ENCODE results near the gene ZDHHC17. TPM values are rescaled to one million over a fixed set of nuclear protein-coding genes. Genes with fewer than 3 reads are reported as not detected.

Gene ZDHHC17
- polyA plus RNA-seq, 1 donor from 2014 or later: 10.4 TPM

- H3K27ac Mint-ChIP-seq: no peak overlapping the region
- no peaks in the 10 kb centered on the region for H3K36me3 Mint-ChIP-seq
- no peak overlapping the region for H3K4me3 Mint-ChIP-seq
- peaks cover 12% of the 10 kb centered on the region for H3K27me3 Mint-ChIP-seq
- peaks cover 2 to 8% (median 4%) of the 10 kb centered on the region in 3 donors for H3K9me3 Mint-ChIP-seq
- no peaks in the 10 kb centered on the region for H3K4me1 Mint-ChIP-seq
These were observed 126.5 kb downstream of the ZDHHC17 start for GRCh38 chr12:76890151-76891143.

- H3K27me3 Mint-ChIP-seq: peaks cover 11% of the 10 kb centered on the region
- no peak overlapping the region for H3K4me3 Mint-ChIP-seq
- peaks cover 2 to 8% (median 4%) of the 10 kb centered on the region in 3 donors for H3K9me3 Mint-ChIP-seq
- no peaks in the 10 kb centered on the region for H3K36me3 Mint-ChIP-seq
- H3K4me1 Mint-ChIP-seq: no peaks in the 10 kb centered on the region
- H3K27ac Mint-ChIP-seq: no peak overlapping the region
These were observed 127.7 kb downstream of the ZDHHC17 start for GRCh38 chr12:76891609-76892008.

- H3K36me3 Mint-ChIP-seq: no peaks in the 10 kb centered on the region
- H3K4me1 Mint-ChIP-seq: no peaks in the 10 kb centered on the region
- no peak overlapping the region for H3K4me3 Mint-ChIP-seq
- peaks cover 1% of the 10 kb centered on the region for H3K27me3 Mint-ChIP-seq
- H3K27ac Mint-ChIP-seq: no peak overlapping the region
- peaks cover 2 to 8% (median 2%) of the 10 kb centered on the region in 3 donors for H3K9me3 Mint-ChIP-seq
These were observed 131.9 kb downstream of the ZDHHC17 start for GRCh38 chr12:76895796-76896195.

GRCh38 chr12:76896274-76896673, 132.4 kb downstream of the ZDHHC17 start:
- no peak overlapping the region for H3K4me3 Mint-ChIP-seq
- H3K27ac Mint-ChIP-seq: no peak overlapping the region
- H3K27me3 Mint-ChIP-seq: peaks cover 1% of the 10 kb centered on the region
- H3K4me1 Mint-ChIP-seq: no peaks in the 10 kb centered on the region
- H3K9me3 Mint-ChIP-seq: peaks cover 2 to 8% (median 2%) of the 10 kb centered on the region in 3 donors
- H3K36me3 Mint-ChIP-seq: no peaks in the 10 kb centered on the region

- no peak overlapping the region for H3K27ac Mint-ChIP-seq
- H3K4me3 Mint-ChIP-seq: no peak overlapping the region
- H3K4me1 Mint-ChIP-seq: peaks cover 0 to 2% (median 0%) of the 10 kb centered on the region in 3 donors
- peaks cover 3% of the 10 kb centered on the region for H3K27me3 Mint-ChIP-seq
- H3K9me3 Mint-ChIP-seq: peaks cover 0 to 8% (median 2%) of the 10 kb centered on the region in 3 donors
- no peaks in the 10 kb centered on the region for H3K36me3 Mint-ChIP-seq
These were observed 134.5 kb downstream of the ZDHHC17 start for GRCh38 chr12:76898442-76898841.

- Mint-ChIP-seq H3K36me3 (no peaks in the 10 kb centered on the region), H3K9me3 (no peaks in the 10 kb centered on the region), H3K4me1 (peaks cover 0 to 2% (median 0%) of the 10 kb centered on the region in 3 donors), H3K4me3 (no peak overlapping the region), H3K27me3 (peaks cover 3% of the 10 kb centered on the region), H3K27ac (no peak overlapping the region)
These were observed 135.6 kb downstream of the ZDHHC17 start for GRCh38 chr12:76899522-76899921.

GRCh38 chr12:76901628-76902380, 137.9 kb downstream of the ZDHHC17 start:
- Mint-ChIP-seq H3K27me3 (peaks cover 3% of the 10 kb centered on the region), H3K27ac (no peak overlapping the region), H3K4me1 (peaks cover 0 to 2% (median 0%) of the 10 kb centered on the region in 3 donors), H3K9me3 (no peaks in the 10 kb centered on the region), H3K4me3 (no peak overlapping the region), H3K36me3 (no peaks in the 10 kb centered on the region)

Other genes starting within 250 kb of the ZDHHC17 start
- gene OSBPL8, start 204.3 kb upstream of the ZDHHC17 start, polyA plus RNA-seq: 98.4 TPM
- 0.09 TPM for gene CSRP2, start 114.9 kb downstream of the ZDHHC17 start, polyA plus RNA-seq